Right ventricle myocardium inferior (tissue), 1 donor: Measurements from ENCODE around the gene PGM1. TPM values are rescaled to one million over a fixed set of nuclear protein-coding genes. Genes with fewer than 3 reads are reported as not detected.
A peak's percentile ranks its signal among the peaks of the same experiment; 100 is the strongest.

Source experiments
- ATAC-seq: fragments of 200-7000 bp; cut with Tn5 transposase; one replicate; pipeline ENCODE4 v1.9.1; 2020; ENCODE audit warnings: mild to moderate bottlenecking, moderate library complexity
- DNase-seq: peaks from one replicate; pipeline ENCODE4 v3.0.0; 2021; ENCODE audit errors: missing footprints
- intact Hi-C: fragments of 100-400 bp; cut with DNase I; formaldehyde crosslinking; loops from one replicate; pipeline ENCODE4 v1.11.0; 2022
- total RNA-seq: library from RNA; stranded (reverse); fragmentation: NEBNext Ultra II Directional; extraction: Animal tissue kit (Norgen Biotek cat#: 25700); gene quantifications from one replicate; pipeline ENCODE4 v1.2.1, GENCODE V29; 2021
- donor health status: DM: no; HTN: yes; CAD: no; lungs with severe emphysema.

The PGM1 gene
- total RNA-seq, 1 donor from 2014 or later, result 281 TPM

DNA sequence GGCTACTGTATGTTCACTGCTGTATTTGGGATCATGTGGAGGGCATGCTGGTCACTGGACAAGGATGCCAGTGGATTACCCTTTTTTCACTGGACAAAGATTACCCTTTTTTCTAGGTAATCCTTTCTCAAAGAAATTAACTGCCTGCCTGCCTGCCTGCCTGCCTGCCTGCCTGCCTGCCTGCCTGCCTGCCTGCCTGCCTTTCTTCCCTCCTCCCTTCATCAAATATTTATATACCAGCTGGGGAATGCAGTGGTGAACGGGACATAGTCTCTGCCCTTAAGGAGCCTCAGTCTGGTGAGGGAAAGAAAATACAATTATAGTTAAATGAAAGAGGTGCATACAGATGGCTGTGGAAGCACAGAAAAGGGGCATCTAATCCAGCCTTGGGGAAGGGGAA lies 85.0 kb downstream of the PGM1 start:
- DNase-seq (no peak), ATAC-seq (no peak)
- intact Hi-C loops, result no loop called here

GRCh38 chr1:63679076-63679475 lies 85.9 kb downstream of the PGM1 start:
- intact Hi-C loops, result no loop called here
- no peak for DNase-seq
- ATAC-seq, result no peak

- intact Hi-C loops, result no loop called here
- DNase-seq (no peak), ATAC-seq (no peak)
Observed at GRCh38 chr1:63679589-63679988, 86.4 kb downstream of the PGM1 start.

GRCh38 chr1:63682936-63683335 lies 89.7 kb downstream of the PGM1 start:
- intact Hi-C loops, result no loop called here
- no peak for ATAC-seq
- no peak for DNase-seq

DNA sequence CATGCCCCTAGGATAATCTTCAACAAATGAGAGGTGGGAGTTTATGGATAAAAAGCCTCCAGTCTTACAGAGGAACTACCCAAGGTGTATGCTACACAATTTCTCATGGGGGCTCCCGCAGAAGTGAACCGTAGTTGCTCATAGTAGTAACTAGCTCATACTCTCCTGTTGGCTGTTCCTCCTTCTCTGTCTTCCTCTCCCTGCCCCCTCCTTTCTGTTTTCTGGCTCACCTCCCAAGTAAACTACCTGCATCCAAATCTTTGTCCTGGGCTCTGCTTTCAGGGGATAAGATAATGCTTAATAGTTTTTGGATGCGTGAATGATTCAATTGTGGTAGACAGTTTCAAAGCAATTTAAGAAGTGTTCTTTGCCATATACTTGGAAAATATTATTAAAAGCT lies 90.5 kb downstream of the PGM1 start:
- DNase-seq (no peak), ATAC-seq (no peak)
- intact Hi-C loops, result no loop called here

DNA sequence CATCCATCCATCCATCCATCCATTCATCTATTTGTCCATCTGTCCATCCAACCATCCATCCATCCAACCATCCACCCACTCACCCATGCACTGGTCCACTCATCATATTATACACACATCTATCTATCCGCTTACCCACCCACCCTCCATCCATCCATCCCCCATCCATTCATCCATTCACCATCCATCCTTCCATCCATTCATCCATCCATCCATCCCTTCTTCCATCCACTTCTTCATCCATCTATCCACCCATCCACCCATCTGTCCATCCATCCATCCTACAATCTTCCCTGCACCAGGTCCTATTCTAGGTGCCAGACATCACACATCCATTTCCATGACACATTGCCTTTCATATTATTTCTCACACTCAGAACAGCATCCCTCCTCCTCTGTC lies 93.5 kb downstream of the PGM1 start:
- ATAC-seq, result no peak
- intact Hi-C loops, result no loop called here
- DNase-seq, result no peak

DNA sequence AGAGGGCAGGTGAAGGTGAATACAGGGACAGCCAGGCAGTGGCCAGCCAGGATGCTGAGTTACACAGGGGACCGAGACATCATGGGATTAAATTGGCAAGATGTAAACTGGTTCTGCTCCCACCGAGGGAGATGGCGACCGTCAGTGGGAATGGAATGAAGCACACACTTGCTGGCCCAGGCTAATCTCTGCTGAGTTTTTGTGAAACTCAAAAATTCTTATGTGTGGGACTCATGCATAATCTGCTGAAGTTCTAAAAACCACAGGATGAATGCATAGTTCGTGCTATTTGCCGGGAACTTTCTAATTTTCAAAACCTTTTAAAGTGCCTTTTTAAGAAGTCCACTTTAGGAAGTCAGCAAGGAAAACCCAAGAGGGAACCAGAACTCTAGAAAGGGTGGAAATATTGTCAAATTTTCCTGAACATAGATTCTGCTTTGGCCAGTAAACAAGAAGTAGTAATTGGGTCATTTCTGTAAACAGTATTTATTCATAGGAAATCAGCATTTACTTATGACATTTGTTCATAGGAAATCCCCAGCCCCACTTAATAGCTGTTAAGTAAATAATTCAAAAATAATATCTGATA lies 95.2 kb downstream of the PGM1 start:
- ATAC-seq (no peak), DNase-seq (no peak)
- intact Hi-C loops, result no loop called here

DNA sequence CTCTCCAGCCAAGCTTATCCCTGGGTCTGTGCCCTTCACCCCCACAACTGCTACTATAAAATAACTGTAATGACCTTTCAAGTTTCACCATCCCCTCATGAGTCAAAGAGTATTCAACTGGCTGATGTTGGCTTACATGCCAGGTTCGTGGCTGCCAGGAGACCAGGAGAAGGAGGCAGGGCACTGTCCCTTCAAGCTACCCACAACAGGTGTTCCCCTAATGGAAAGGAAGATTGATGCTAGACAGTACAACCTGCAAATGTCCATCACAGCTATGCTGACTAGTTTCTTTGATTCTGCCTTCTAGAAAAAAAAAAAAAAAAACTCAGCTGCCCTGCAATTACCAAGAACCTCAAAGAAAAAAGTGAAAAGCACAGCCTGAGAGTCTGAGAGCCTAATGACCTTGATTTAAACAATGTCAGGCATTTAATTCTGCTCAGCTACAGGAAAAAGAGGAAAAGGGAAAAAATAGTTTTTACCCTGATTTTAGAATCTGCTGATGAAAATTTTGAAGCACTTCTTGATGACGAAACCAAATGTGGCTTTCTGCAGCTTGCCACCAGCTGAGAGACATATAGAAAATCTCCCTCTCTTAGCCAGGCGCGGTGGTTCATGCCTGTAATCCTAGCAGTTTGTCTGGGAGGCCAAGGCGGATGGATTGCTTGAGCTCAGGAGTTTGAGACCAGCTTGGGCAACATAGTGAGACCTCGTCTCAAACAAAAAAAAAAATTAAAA lies 97.9 kb downstream of the PGM1 start:
- intact Hi-C loops, result loop anchor here (5.0 to 10.0 kb wide), 2 partner anchors 354 to 446 kb away; no protein-coding TSS in a partner anchor
- ATAC-seq (no peak), DNase-seq (no peak)

DNA sequence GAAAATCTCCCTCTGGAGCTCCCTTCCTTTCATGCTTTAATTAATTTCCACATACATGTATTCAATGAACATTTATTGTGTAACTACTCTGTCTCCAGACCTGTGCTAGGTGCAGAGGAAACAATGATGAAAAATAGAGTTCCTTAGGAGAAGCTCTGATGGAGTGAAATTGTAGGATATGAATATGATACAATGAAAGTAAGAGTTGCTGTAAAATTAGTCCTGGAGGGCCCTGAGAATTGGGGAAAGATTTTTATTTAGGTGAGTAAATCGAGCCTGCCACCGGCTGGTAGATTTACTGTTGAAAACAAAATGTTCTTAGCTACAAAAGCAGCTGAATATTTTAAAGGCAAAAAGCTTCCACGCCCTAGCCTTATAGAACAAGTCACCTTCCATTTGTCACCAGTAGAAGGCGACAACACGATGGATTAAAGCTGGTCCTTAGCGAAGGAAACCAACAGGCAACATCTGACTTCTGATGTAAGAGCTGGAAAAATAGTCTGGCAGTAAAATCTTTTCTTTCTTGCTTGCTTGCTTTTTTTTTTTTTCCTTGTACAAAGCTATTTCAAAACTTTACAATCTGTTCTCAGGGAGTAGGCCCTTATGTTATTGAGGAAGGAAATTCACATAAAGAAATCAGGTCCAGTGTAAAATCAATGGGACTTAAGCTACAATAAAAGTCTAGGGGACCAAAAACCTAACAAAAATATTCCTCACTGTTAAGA lies 98.7 kb downstream of the PGM1 start:
- intact Hi-C loops, result loop anchor here (1.0 to 10.0 kb wide), 3 partner anchors 353 to 551 kb away; no protein-coding TSS in a partner anchor
- ATAC-seq, result peak; percentile 91
- DNase-seq, result no peak

GRCh38 chr1:63693944-63694571 lies 100.8 kb downstream of the PGM1 start:
- DNase-seq (no peak), ATAC-seq (no peak)
- intact Hi-C loops, result loop anchor here (5.0 to 10.0 kb wide), 2 partner anchors 351 to 443 kb away; no protein-coding TSS in a partner anchor

- DNase-seq (peak; percentile 75), ATAC-seq (peak; percentile 89)
- intact Hi-C loops, result loop anchor here (2.0 to 10.0 kb wide), 3 partner anchors 75 to 347 kb away; no protein-coding TSS in a partner anchor
Observed at GRCh38 chr1:63698001-63698838, 105.0 kb downstream of the PGM1 start.

DNA sequence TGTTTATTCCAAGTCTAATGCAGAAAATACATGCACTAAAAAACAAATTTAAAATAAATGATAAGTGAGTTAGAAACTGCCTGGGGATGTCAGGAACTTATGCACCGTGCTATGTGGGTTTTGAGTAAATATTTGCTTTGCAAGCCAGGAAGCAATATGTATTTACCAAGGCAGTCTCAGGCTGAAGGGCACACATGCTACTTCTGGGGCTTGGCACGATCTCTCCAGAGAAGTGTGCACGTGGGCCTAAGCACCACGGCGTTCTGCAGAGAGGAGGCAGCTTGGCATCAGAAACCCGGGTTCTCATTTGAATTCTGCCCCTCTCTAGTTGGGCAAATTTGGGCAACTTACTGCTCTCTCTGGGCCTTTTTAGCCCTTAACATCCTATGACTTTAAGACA lies 108.0 kb downstream of the PGM1 start:
- intact Hi-C loops, result no loop called here
- no peak for ATAC-seq
- DNase-seq, result no peak

DNA sequence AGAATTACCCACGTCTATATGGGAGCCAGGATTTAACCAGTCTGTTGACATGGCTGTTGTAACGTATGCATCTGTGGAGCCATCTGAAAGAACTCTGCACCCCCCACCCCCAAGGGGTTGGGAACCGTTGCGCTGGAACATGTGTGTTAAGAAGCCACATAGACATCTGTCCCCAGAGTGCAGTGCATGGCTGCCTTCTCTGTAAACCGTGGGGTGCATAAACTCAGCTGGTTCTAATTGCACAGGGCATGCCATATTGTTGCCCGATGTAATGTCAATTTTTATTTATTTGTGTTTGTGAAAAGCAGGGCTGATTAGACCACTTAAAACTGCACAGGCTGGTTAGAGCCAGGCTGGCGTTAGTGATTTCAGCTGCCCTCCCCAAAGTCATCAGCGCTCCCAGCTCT lies 110.5 kb downstream of the PGM1 start:
- no peak for ATAC-seq
- intact Hi-C loops, result no loop called here
- no peak for DNase-seq

- DNase-seq, result no peak
- no peak for ATAC-seq
- intact Hi-C loops, result no loop called here
Observed at GRCh38 chr1:63704443-63704842, 111.2 kb downstream of the PGM1 start.

DNA sequence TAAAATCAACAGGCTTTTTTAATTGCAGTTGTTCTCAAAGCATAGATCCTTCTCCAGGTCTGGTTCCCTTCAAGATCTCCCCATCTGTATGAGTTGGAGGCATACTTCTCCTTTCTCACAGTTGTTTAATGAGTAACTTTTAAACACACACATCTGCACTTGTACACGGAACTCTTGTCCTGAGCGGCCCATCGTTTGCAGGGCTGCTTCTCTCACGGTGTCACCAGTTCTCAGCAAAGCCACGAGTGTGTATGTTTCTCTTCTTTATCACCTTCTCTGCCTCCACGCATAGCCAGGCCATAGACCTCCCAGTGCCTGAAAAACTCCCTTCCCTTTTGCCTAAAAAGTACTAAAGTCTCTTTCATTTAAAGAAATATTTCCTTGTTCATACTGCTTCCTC lies 111.9 kb downstream of the PGM1 start:
- DNase-seq (no peak), ATAC-seq (no peak)
- intact Hi-C loops, result no loop called here

- intact Hi-C loops, result no loop called here
- ATAC-seq (no peak), DNase-seq (no peak)
Observed at GRCh38 chr1:63709267-63709828, 116.1 kb downstream of the PGM1 start.
